HG02870 (cell line): ENCODE data around the gene STAT2.
"Not testable (repeated sequence)": the region's sequence is repeated elsewhere in the genome, so short reads cannot be mapped to it uniquely, and the experiment has no call there.

Source experiments
- ATAC-seq: cut with Tn5 transposase; IDR thresholded peaks from one replicate; pipeline ENCODE4 v1.9.1; 2021; ENCODE audit warnings: mild to moderate bottlenecking, moderate library complexity; ENCODE audit not compliant: unreplicated experiment

STAT2 gene

GRCh38 chr12:56362130-56363059, 2.5 kb upstream of the STAT2 start, which contains the start of gene APOF:
Gene APOF, minus strand, starts transcription at chr12:56362857. Its CDS starts 112 bp downstream, at chr12:56362745.
- ATAC-seq, result no peak

DNA sequence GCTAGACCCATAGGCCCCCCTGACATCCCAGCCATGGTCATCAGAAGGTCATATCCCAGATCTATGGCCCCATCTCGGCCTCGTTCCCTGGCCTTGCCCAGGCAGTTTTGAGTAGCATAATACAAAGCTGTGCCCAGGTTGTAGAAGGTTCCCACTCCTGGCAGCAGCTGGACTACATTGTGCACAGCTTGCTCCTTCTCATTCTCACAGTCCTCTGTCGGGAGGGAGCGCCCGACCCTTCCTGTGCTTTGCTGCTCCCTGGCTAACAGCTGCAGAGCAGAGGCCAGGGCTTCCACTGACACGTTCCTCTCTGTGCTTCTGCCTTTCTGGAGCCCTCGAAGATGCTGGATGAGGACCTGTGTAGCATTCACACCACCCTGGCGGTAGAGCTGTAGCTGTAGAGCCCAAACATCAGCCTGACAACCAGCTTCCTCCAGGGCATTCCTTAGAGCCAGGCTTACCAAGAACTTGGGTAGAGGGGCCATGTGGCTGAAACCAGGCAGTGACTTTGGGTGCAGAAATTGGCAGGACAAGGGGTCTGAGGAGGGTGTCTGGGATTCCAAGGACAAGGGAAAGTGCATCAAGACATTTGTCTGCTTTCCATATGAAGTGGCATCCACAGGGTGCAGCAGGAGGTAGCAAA, 1.7 kb upstream of the STAT2 start:
- ATAC-seq, result no peak

DNA sequence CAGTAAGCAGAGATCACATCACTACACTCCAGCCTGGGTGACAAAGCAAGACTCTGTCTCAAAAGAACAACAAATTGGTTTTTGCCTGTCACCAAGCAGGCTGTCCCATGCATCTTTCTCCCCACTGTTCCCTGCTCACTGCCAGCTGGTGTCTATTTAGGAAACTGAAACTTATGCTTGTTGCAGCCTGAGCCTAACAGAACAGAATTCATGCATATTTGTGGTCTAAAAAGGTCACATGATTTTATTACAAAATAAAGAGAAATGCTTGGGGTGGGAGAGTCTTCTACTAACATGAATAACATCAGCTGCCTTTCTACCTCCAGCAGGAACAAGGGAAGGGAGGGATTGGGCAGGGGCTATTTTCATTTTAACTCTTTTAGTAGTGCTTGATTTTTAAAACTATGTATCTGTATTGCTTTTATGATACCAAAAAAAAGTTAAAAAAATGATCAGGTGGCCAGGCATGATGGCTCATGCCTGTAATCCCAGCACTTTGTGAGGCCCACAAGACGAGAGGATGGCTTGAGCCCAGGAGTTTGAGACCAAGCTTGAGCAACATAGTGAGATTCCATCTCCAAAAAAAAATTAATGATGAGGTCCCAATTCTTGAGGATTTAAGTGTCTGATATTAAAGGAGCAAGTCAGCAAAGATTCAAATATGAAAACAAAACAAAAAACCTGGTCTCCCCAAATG, 923 bp downstream of the STAT2 start:
- ATAC-seq, result no peak

- no peak for ATAC-seq
Measured at GRCh38 chr12:56351325-56351724, 8.6 kb downstream of the STAT2 start.

GRCh38 chr12:56350662-56351061, 9.2 kb downstream of the STAT2 start:
- no peak for ATAC-seq

DNA sequence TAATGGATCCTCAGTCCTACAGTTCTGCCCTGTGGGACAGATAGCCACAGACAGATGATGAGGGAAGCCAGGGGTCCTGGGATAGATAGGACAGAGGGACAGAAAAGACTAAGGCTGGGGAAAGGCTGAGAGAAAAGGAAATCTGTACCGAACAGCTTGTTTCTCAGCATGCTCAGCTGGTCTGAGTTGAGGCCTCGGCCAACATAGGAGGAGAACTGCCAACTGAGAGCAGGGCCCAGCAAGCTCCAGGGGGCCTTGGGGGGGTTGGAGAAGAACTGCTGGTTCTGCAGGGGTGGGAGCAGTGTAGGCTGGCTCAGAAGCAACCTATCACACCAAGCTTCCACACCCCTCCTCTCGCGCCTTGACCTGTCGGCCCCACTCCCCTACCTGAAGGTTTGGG, 11.1 kb downstream of the STAT2 start:
- no peak for ATAC-seq

- not testable (repeated sequence) for ATAC-seq
Measured at GRCh38 chr12:56347255-56347654, 12.7 kb downstream of the STAT2 start.

GRCh38 chr12:56346675-56347074, 13.2 kb downstream of the STAT2 start:
- no peak for ATAC-seq

- ATAC-seq, result not testable (repeated sequence)
Measured at GRCh38 chr12:56342290-56342689, 17.6 kb downstream of the STAT2 start.

- no peak for ATAC-seq
Measured at GRCh38 chr12:56341616-56342015, 18.3 kb downstream of the STAT2 start.

GRCh38 chr12:56339158-56339422, 20.8 kb downstream of the STAT2 start:
- ATAC-seq, result no peak

DNA sequence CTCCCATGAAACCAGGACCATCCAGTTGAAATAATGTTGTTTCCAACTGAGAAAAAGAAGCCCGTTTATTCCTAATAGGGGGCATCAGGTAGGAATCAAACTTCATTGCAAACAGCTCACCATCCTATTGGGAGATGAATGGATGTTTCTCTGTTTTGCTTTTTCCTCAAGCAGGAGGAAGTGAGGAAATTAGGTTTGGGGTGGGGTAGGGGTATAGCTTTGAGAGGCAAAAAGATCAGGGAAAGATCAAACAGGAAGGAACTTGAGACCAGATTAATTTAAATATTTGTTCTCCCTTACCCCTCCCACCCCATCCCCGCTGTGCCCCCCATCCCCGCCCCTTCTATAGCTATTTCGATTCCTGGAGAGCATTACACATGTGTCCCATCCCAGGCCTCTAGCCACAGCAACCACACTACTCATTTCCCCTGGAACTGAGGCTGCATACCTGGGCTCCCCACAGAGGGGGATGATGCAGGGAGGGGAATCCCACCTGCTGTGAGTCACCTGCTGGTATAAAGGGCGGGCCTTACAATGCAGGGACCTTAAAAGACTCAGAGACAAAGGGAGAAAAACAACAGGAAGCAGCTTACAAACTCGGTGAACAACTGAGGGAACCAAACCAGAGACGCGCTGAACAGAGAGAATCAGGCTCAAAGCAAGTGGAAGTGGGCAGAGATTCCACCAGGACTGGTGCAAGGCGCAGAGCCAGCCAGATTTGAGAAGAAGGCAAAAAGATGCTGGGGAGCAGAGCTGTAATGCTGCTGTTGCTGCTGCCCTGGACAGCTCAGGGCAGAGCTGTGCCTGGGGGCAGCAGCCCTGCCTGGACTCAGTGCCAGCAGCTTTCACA, 21.4 kb downstream of the STAT2 start, which contains the start of gene IL23A:
TSS of gene IL23A (plus strand) at position 577 of the 850 bp plus-strand sequence. CDS start at position 738, 161 bp downstream.
- ATAC-seq, result peak; percentile 41

DNA sequence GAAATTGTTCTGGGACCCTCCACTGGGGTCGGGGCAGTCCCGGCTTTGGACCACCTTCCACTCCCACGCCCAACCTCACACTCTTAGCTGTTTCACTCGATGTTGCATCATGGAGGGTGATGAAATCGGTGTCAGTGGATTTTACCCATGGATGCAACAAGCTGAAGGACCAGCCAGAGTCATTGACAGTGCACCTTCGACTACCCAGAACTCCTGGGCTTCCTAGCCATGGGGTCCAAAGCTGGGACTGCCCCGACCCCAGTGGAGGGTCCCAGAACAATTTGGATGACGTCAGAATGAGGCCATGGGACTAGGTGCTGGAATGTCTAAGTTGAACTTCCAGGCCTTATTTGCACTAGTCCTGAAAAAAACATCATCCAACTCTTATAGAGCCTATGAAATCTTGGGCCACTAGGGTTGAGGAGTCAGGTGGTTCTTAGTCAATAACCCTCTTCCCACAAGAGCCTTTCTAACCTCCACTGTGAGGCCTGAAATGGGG, 22.1 kb downstream of the STAT2 start:
- no peak for ATAC-seq

- no peak for ATAC-seq
Measured at GRCh38 chr12:56336361-56337167, 23.3 kb downstream of the STAT2 start.

DNA sequence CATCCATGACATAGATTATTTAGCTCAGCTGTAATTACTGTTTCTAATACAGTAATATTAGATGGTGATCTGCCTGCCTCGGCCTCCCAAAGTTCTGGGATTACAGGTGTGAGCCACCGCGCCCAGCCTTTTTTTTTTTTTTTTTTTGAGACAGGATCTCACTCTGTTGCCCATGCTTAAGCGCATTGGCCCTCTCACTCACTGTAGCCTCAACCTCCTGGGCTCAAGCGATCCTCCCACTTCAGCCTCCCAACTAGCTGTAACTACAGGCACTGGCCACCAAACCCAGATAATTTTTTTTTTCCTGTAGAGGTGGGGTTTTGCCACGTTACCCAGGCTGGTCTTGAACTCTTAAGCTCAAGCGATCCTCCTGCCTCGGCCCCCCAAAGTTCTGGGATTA, 24.4 kb downstream of the STAT2 start:
- not testable (repeated sequence) for ATAC-seq

GRCh38 chr12:56334490-56334793, 25.5 kb downstream of the STAT2 start:
- ATAC-seq, result no peak

GRCh38 chr12:56333679-56334489, 26.0 kb downstream of the STAT2 start, which contains the start of gene PAN2:
Gene PAN2, minus strand, starts transcription at chr12:56334000. Its CDS starts 906 bp downstream, at chr12:56333094.
- peak; percentile 86 for ATAC-seq

DNA sequence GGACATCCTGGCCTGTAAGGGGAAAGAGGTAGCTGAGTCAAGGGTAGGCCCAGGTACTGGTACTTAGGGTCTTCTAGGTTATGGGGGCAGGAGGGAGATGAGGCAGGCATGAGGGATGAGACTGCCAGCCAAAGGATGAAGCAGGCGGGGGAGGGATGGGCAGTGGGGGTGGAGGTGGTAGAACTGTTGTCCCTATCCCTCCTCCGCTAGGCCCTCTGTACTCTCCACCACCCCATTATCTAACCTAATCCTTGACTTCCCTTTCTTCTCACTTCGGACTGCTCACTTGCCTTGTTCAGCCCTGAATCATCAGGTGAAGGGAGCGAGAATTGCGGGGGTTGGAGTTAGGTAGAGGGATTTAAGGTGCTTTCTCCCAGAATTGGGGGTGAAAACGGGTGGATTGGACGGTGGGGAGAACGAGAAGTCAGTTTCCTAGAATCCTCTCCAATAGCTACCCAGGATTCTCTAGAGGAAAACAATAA, 26.7 kb downstream of the STAT2 start:
- no peak for ATAC-seq
